ENCODE results near the gene LAMA2. TPM values are rescaled to one million over a fixed set of nuclear protein-coding genes. Genes with fewer than 3 reads are reported as not detected.

Gene LAMA2, protein sequence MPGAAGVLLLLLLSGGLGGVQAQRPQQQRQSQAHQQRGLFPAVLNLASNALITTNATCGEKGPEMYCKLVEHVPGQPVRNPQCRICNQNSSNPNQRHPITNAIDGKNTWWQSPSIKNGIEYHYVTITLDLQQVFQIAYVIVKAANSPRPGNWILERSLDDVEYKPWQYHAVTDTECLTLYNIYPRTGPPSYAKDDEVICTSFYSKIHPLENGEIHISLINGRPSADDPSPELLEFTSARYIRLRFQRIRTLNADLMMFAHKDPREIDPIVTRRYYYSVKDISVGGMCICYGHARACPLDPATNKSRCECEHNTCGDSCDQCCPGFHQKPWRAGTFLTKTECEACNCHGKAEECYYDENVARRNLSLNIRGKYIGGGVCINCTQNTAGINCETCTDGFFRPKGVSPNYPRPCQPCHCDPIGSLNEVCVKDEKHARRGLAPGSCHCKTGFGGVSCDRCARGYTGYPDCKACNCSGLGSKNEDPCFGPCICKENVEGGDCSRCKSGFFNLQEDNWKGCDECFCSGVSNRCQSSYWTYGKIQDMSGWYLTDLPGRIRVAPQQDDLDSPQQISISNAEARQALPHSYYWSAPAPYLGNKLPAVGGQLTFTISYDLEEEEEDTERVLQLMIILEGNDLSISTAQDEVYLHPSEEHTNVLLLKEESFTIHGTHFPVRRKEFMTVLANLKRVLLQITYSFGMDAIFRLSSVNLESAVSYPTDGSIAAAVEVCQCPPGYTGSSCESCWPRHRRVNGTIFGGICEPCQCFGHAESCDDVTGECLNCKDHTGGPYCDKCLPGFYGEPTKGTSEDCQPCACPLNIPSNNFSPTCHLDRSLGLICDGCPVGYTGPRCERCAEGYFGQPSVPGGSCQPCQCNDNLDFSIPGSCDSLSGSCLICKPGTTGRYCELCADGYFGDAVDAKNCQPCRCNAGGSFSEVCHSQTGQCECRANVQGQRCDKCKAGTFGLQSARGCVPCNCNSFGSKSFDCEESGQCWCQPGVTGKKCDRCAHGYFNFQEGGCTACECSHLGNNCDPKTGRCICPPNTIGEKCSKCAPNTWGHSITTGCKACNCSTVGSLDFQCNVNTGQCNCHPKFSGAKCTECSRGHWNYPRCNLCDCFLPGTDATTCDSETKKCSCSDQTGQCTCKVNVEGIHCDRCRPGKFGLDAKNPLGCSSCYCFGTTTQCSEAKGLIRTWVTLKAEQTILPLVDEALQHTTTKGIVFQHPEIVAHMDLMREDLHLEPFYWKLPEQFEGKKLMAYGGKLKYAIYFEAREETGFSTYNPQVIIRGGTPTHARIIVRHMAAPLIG (N-terminal part only)
- 320 TPM for total RNA-seq

DNA sequence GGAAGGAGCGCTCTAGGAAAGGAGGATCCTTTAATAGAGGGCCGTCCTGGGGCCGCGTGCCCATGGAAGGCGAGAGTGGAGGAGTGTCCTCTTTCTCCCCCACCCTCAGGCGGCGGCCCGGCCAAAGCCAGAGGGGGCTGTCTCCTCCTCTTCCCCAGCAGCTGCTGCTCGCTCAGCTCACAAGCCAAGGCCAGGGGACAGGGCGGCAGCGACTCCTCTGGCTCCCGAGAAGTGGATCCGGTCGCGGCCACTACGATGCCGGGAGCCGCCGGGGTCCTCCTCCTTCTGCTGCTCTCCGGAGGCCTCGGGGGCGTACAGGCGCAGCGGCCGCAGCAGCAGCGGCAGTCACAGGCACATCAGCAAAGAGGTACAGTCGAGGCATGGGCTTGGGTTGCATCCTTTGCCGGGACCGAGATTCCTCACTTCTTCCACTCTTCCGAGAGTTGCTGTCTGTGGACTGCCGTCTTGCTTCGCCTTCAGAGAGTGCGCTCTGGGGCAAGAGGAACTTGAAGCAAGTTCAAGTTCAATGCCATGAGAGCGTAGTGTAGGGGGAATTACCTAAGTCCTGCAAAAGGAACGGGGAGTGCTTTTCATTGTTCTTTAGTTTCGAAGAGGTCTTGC, at the start of gene LAMA2:
Gene LAMA2 (plus strand): TSS at position 148 of the 621 bp plus-strand sequence. CDS start 108 bp downstream, at position 256.
- DNase-seq, result peak; percentile 96

GRCh38 chr6:128836761-128837160, 46.2 kb upstream of the LAMA2 start:
- no peak for DNase-seq

GRCh38 chr6:128841518-128841917, 41.4 kb upstream of the LAMA2 start:
- DNase-seq, result no peak

DNA sequence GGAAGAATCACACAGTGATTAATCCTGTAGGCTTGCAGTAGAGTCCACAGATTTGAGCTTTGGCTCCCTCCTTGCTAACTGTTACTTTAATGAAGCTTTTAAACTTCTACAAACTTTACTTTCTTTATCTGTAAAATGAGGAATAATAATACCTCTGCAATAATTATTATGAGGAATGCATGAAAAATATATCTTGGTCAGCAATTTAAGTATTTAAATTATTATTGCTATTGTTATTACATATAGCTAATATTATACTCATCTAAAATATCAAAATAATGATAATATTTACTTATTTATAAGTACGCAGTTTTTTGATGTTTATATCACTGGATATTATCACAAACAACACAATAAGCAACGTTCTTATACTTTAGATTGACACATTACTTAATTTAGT, 38.3 kb upstream of the LAMA2 start:
- DNase-seq, result no peak

DNA sequence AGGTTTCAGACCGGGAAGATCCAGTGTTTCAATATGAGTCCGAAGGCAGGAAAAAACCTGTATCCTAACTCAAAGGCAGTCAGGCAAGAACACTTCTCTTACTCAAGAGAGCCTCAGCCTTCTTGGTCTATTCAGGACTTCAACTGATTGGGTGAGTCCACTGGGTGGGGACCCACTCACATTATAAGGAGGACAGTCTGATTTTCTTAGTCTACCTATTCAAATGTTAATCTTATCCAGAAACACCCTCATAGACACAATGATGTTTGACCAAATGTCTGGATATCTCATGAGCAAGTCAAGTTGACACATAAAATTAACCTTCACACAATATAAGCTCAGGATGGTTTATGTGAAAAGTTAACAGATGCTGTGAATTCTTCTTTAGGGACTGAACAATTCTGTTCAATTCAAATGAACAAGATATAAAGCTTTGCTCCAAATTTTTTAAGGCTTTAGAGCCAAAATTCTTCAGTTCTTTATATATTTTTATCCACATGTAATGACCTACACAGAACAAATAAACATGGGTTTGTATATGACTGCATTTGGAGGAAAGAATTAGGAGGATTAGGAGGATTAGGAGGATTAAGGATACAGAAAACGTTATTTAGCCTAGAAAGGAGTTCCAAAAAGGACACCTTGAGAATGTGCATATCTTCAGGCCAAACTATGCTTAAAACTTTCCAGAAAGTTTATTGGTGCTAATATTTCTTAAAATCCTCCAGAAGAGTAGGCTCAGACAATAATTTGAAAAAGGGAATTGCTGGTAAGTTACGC, 35.3 kb upstream of the LAMA2 start:
- no peak for DNase-seq

DNA sequence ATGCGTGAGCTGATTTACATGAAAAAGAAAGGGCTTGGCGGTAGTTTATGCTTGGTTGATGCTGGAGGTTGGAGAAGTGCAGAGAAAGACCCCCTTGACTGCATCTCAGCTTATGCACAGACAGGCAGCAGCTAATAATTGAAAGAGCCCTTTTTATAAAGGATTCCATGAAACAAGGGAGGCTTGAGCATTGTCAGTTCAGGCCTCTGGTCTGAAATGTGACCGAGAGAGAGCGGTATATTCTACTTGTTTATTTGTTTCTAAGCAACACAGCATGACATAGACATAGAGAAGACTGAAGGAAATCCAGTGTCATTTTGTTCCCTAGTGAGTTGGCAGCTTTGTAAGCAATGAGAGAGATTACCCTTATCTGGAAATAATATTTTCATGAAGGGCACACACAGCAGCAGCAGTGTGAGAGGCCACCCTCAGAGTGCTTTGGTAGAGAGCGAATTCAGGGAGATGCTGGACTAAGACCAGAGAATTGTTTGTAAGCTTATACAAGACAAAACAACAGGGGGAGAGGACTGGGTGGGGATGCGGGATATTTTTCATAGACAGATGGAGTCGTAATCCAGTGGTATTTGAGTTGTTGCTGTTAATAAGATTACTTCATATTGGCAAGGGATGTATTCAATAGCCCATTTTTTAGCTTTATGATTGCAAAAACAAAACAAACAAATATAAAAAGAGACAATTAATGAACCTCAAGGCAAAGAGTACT, 34.6 kb upstream of the LAMA2 start:
- DNase-seq, result peak; percentile 28

DNA sequence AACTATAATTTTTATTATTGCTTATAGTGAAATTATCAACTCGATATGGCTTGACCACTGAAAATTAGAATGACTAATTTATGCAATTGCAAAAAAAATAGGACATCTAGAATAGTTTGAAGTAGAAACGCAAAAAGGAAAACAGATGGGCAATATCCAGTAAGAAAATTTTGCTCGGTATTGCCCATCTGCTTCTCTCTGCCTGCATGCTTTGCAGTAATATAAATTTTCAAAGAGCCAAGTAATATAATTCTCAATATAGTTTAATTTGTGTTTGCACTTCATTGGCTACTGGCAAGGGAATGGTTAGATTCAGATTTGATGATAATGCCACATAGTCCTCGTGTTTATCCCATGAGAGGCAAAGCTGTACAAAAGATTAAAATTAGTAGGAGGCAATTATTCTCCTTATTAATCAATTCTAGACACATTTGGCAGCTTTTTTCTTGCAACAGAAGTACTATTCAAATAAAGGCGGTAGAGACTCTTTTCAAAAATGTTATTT, 27.3 kb upstream of the LAMA2 start:
- DNase-seq, result peak; percentile 10

DNA sequence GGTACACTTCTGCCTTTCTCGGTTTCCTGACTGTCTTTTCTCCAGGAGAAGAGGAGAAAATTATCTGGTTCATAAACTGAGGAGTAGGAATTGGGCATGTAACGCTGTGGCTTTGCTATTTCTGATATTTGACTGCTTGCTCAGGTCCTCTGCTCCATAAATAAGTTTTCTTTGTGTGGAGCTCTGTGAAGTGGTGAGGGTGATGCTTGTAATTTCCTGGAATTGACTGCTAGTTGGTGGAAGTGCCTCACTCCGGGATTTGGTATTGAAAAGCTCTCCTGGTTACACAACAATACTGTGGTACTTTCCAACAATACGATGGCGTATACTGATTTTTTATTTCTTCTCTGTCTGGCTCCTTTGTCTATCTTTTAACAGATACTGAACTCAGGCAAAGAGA, 25.1 kb upstream of the LAMA2 start:
- DNase-seq, result no peak

DNA sequence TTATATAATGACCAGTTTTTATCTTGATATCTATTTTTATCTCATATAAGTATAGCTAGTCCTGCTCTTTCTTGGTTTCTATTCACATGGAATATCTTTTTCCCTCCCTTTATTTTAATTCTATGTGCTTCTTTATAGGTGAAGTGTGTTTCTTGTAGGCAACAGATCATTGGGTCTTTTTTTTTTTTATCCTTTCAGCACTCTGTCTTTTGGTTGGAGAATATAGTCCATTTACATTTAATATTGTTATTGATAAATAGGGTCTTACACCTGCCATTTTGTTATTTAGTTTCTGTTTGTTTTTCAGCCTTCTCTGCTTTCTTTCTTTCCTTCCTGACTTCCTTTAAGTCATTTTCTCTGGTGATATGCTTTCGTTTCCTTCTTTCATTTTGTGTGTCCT, 22.2 kb upstream of the LAMA2 start:
- DNase-seq, result no peak

- DNase-seq, result no peak
Measured at GRCh38 chr6:128863983-128864382, 19.0 kb upstream of the LAMA2 start.

- DNase-seq, result peak; percentile 49
Measured at GRCh38 chr6:128870746-128871145, 12.2 kb upstream of the LAMA2 start.

- no peak for DNase-seq
Measured at GRCh38 chr6:128874863-128875262, 8.1 kb upstream of the LAMA2 start.

DNA sequence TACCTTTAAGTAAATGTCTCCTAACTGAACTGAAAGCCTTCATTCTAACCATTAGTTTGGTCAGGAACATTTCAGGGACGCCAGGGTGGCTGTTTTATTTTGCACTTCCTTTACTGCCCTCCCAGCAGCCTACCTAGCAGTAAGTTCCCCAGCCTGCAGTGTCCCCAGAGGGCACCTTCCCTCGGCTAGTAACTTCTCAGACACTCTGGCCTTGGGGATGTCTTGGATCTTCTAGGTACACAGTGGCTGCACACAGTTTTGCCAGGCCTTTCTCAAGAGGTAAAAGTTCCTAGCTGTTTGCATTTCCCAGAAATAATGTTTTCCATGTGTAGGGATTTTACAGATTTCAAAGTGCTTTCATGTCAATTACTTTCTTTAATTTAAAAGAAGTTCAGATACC, 378 bp upstream of the LAMA2 start:
- no peak for DNase-seq

DNA sequence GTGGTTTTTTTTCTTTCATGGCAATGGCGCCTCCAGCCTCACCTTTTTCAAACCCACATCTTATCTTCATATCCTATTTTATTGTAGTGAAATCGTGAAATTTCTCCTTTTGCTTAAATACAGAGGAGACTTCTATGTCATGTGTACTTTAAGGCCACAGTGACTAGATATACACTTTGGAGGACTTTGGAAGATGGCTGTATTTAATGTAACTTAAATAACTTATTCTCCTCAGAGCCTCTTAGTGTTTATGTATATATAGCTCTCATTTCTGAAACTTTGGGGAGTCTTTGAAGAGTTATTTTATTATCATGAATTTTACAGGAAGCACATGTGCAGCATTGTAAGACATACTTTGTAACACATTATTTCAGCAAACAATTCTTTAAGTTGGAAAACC, 968 bp downstream of the LAMA2 start:
- DNase-seq, result peak; percentile 25

DNA sequence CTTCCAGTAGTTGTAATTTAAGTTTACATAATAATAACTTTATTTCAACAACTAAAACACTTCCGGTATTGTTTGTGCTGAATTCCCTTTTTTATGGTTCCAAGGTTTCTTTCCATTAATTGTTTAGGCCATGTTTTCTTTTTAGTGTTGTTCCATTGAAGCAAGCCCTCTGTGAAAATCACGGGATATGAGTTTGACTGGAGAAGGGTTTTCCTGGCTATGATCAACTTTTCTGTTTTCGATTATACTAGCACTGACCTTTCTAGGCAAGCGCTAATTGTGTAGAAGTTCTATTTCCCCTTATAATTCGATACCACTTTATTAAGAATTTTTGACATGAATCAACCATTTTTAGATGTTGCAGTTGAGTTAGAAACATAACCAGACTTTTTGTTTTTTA, 2.4 kb downstream of the LAMA2 start:
- DNase-seq, result no peak

- DNase-seq, result no peak
Measured at GRCh38 chr6:128886706-128887105, 3.8 kb downstream of the LAMA2 start.

DNA sequence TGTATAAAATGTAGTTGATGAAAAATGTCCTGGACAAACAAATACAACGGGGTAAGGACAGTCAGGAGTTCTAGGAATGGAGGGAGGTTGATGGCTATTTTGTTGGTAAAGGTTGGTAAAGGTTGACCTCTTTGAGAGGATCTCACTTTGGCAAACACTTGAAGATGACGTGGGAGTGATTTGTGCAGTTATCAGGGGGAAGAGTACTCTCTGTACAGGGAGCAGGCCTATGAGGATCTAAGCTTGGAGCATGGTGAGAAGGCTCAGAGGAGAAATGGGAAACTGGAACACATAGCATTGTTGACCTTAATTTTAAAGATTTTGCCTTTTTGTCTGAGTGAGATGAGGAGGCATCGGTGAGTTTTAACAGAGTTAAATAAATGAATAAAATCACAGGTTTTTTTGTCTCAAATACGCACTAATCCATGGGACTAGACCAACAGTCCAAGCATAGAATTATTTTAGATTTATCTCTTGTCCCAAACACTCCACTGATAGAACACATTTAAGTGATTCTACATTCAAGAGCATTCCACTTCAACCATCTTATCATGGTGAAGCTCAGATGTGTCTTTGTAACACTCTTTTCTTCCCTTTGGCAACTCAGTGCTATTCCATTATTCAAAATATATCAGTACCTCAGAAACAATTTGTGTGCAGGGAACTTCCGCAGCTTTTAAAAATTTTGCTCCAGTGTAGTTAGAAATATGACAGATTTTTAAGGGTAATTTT, 5.7 kb downstream of the LAMA2 start:
- DNase-seq, result no peak

- DNase-seq, result no peak
Measured at GRCh38 chr6:128889870-128890269, 6.9 kb downstream of the LAMA2 start.

GRCh38 chr6:128892079-128892478, 9.1 kb downstream of the LAMA2 start:
- no peak for DNase-seq

All from tongue (tissue), 2 donors.